Endometrial microvascular endothelial cells (primary cell): ENCODE results near the gene DYSF. TPM values are rescaled to one million over a fixed set of nuclear protein-coding genes. Genes with fewer than 3 reads are reported as not detected.

Experiments
- in situ Hi-C: cut with HindIII; loops from 2 replicates; pipeline ENCODE4 v1.10.0; 2017; ENCODE audit warnings: low sequenced_read_pairs, low pct_unique_long_range_greater_than_20kb; ENCODE audit errors: inconsistent ontology term
- total RNA-seq: library from RNA; depleted of rRNA; stranded (reverse); fragments of >200 nt; gene quantifications from one replicate; pipeline ENCODE4 v1.2.3, GENCODE V29; 2015; ENCODE audit errors: inconsistent ontology term

Gene DYSF
- total RNA-seq, 1 donor from 2014 or later = 97.4 TPM

- in situ Hi-C loops = no loop called here
These were observed 57.6 kb downstream of the DYSF start for GRCh38 chr2:71510938-71511337.

GRCh38 chr2:71511776-71512175 is 58.4 kb downstream of the DYSF start:
- in situ Hi-C loops = no loop called here

GRCh38 chr2:71512386-71512785 is 59.0 kb downstream of the DYSF start:
- in situ Hi-C loops = no loop called here

GRCh38 chr2:71513096-71513495 is 59.7 kb downstream of the DYSF start:
- in situ Hi-C loops = no loop called here

GRCh38 chr2:71513721-71514120 is 60.4 kb downstream of the DYSF start:
- in situ Hi-C loops = no loop called here

GRCh38 chr2:71516253-71516888 is 63.0 kb downstream of the DYSF start:
- in situ Hi-C loops = no loop called here

GRCh38 chr2:71517851-71518250 is 64.5 kb downstream of the DYSF start:
- in situ Hi-C loops = no loop called here

GRCh38 chr2:71521436-71521950 is 68.1 kb downstream of the DYSF start:
- in situ Hi-C loops = no loop called here

- in situ Hi-C loops = no loop called here
These were observed 71.1 kb downstream of the DYSF start for GRCh38 chr2:71524476-71524875.

- in situ Hi-C loops = loop anchor here (5.0 kb wide), 1 partner anchor 64 kb away; no protein-coding TSS in a partner anchor
These were observed 72.8 kb downstream of the DYSF start for GRCh38 chr2:71526141-71526540.

GRCh38 chr2:71526975-71527374 is 73.6 kb downstream of the DYSF start:
- in situ Hi-C loops = loop anchor here (5.0 kb wide), 1 partner anchor 65 kb away; no protein-coding TSS in a partner anchor

GRCh38 chr2:71528131-71528591 is 74.8 kb downstream of the DYSF start:
- in situ Hi-C loops = loop anchor here (5.0 kb wide), 1 partner anchor 66 kb away; no protein-coding TSS in a partner anchor

- in situ Hi-C loops = loop anchor here (5.0 kb wide), 1 partner anchor 66 kb away; no protein-coding TSS in a partner anchor
These were observed 75.4 kb downstream of the DYSF start for GRCh38 chr2:71528749-71529148.

- in situ Hi-C loops = no loop called here
These were observed 76.8 kb downstream of the DYSF start for GRCh38 chr2:71530211-71530610.

GRCh38 chr2:71530641-71531332 is 77.4 kb downstream of the DYSF start:
- in situ Hi-C loops = no loop called here

GRCh38 chr2:71531522-71532047 is 78.2 kb downstream of the DYSF start:
- in situ Hi-C loops = no loop called here

- in situ Hi-C loops = no loop called here
These were observed 79.0 kb downstream of the DYSF start for GRCh38 chr2:71532327-71532726.

- in situ Hi-C loops = no loop called here
These were observed 80.8 kb downstream of the DYSF start for GRCh38 chr2:71534201-71534600.

- in situ Hi-C loops = no loop called here
These were observed 81.5 kb downstream of the DYSF start for GRCh38 chr2:71534826-71535225.

GRCh38 chr2:71535526-71535925 is 82.2 kb downstream of the DYSF start:
- in situ Hi-C loops = no loop called here
